ENCODE measurements around the gene EGFR.

- TF ChIP-seq NR3C1 (IDR thresholded peaks at IDR 0.05) = no peak
- TF ChIP-seq EP300 (IDR thresholded peaks at IDR 0.05) = no peak
- TF ChIP-seq, protein P1, sequence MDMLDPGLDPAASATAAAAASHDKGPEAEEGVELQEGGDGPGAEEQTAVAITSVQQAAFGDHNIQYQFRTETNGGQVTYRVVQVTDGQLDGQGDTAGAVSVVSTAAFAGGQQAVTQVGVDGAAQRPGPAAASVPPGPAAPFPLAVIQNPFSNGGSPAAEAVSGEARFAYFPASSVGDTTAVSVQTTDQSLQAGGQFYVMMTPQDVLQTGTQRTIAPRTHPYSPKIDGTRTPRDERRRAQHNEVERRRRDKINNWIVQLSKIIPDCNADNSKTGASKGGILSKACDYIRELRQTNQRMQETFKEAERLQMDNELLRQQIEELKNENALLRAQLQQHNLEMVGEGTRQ (IDR thresholded peaks at IDR 0.05) = no peak
- TF ChIP-seq CTCF (IDR thresholded peaks at IDR 0.05) = no peak
- no peak for TF ChIP-seq POLR2A (IDR thresholded peaks at IDR 0.05; ENCODE audit: low read length)
- TF ChIP-seq MYC (IDR thresholded peaks at IDR 0.05; ENCODE audit: borderline replicate concordance, low read length) = no peak
- TF ChIP-seq RFX5 (IDR thresholded peaks at IDR 0.05) = no peak
- TF ChIP-seq RNF2 (IDR thresholded peaks at IDR 0.05; ENCODE audit: borderline replicate concordance, low read depth) = no peak
- TF ChIP-seq REST (IDR thresholded peaks at IDR 0.05) = no peak
- TF ChIP-seq BCL3 (IDR thresholded peaks at IDR 0.05) = no peak
These were observed 37.3 kb downstream of the EGFR start for GRCh38 chr7:55056068-55056467.

Measured in A549 (cell line).